Stimulated activated CD4-positive, alpha-beta T cell treated with anti-CD3 and anti-CD28 coated beads, TNF-alpha, amount 100 ng/mL, for 4 hours (primary cell): Measurements from ENCODE around the gene DDX54.
"Not testable (repeated sequence)": the region's sequence is repeated elsewhere in the genome, so short reads cannot be mapped to it uniquely, and the experiment has no call there.

Experiments
- DNase-seq, 3 experiments: peaks; one replicate each; pipeline ENCODE4 v3.0.0-alpha.2; 2020; ENCODE audit warnings: low read depth in 3 of 3

The DDX54 gene

GRCh38 chr12:113120670-113121370, 64.5 kb downstream of the DDX54 start:
- DNase-seq: no peak

- DNase-seq: no peak
These were observed 65.2 kb downstream of the DDX54 start for GRCh38 chr12:113119980-113120669.

DNA sequence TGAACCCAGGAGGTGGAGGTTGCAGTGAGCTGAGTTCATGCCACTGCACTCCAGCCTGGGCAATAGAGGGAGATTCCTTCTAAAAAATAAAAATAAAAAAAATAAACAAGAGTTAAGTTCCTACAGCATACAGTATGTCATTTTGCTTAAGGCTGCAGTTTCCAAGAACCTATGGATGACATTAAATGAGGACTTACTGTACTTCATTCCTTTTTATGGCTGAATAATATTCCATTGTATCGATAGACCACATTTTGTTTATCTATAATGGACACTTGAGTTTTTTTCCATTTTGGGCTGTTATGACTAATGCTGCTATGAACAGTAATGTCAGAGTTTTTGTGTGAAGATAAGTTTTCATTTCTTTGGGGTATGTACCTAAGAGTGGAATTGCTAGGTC, 67.1 kb downstream of the DDX54 start:
- no peak for DNase-seq

- not testable (repeated sequence) for DNase-seq
These were observed 67.6 kb downstream of the DDX54 start for GRCh38 chr12:113117684-113118083.

DNA sequence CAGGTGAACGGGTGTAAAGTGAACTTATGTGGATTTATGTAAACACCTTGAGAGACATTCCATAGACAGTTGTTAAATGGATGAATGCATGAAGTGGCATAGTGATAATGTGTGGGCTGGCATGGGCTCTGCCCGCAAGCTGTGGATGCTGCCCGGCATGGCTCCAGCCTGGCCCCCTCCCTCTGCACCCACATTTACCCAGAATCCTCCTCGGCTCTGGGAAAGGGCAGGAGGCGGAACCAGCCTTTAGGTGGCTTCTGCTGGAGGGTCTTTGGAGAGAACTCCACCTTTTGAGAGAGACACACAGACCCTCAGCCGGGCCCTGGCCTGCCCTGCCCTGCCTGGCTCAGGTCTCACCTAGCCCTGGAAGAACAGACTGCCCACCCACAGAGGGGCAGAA, 68.4 kb downstream of the DDX54 start:
- DNase-seq: no peak

DNA sequence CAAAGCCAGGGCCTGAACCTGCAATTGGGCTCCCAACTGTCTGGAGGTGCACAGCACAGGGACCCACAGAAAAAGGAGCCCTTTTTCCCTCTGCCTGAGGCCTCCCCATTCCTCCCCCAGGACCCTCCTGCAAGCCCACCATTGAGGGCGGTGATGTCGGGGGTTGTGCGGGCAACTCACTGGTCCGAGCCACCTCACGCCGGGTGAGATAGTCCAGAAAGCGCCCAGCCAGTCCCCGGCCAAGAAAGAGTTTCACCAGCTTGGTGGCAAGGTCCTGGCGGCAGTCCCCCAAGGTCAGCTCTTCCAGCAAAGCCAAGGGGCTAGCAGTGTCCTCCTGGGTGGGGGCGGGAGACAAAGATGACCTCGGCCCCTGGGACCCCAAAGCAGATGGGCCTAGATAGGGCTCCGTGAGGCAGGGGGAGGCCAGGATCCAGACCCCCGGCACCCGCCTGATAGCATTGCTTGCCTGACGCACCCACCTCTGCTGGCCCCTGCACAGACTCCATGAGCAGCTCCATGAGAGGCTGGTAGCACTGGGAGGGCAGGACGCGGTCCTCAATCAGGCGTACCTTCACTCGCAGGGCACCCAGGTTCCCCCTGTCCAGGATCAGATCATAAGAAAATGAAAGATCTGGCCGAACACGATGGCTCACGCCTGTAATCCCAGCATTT, 69.7 kb downstream of the DDX54 start:
- DNase-seq: no peak

- DNase-seq: no peak
These were observed 70.7 kb downstream of the DDX54 start for GRCh38 chr12:113114447-113115178.

DNA sequence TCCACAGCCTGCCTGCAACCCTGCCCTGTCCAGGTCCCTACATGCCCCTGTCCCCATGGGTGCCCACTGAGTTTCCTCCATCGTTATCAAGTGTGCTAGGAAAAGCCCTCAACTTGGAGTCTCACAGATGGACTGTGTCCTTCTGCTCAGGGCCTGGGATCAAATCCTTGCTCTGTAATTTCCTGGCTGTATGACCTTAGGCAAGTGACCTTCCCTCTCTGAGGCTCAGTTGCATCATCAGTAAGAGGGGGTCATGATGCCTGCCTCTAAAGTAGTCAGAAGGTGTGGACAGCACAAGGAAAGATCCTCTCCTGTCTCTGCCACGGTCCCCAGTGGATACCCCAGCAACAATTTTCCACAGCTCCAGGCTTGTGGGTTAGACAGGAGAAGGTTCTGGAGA, 71.9 kb downstream of the DDX54 start:
- DNase-seq: no peak

DNA sequence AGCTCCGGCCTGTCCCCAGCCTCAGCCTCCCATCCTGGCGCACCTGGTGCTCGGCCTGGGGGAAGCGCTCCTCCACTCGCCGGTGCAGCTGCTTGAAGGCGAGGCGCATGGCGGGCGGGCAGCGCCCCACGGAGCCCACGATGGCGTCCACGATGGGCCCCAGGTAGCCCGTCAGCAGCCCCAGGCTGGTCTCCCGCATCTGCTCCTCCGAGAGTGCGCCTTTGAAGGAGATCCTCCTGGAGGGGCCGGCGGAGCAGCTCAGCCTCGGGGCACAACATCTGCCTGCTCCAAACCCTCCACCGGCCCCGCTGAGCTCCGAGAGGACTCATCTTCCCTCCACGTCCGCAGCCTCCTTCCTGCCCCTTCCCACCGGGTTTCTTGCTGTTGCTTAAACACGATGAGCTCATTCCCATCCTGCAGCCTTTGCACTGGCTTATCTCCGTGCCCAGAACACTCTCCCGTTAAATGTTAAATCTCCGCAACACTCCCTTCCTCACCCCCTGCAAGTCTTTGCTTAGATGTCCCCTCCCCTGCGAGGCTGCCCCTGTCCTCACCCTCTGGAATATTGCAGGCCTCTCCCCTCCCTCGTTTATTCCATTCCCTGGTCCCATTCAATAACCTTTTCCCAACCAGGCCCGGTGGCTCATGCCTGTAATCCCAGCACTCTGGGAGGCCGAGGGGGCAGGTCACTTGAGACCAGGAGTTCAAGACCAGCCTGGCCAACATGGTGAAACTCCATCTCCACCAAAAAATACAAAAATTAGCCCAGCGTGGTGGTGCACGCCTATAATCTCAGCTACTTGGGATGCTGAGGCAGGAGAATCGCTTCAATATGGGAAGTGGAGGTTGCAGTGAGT, 73.0 kb downstream of the DDX54 start:
- no peak for DNase-seq

DNA sequence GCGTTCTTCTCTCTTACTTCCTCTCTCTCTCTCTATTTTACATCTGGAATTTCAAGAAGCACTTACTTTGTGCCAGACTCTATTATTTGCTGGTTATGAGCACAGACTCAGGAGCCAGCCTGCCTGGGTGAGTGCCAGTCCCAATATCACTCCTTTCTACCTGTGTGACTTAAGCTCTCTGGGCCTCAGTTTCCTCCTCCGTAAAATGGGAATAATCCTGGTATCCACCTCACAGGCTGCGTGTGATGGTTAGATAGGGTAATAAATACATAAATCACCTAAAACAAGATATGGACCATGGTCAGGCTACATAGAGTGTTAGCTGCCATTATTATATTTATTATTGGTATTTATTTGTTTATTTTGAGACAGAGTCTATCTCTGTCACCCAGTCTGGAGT, 74.0 kb downstream of the DDX54 start:
- DNase-seq: no peak

GRCh38 chr12:113109872-113110599, 75.2 kb downstream of the DDX54 start:
- DNase-seq: no peak

- DNase-seq: no peak
These were observed 75.9 kb downstream of the DDX54 start for GRCh38 chr12:113109360-113109759.

DNA sequence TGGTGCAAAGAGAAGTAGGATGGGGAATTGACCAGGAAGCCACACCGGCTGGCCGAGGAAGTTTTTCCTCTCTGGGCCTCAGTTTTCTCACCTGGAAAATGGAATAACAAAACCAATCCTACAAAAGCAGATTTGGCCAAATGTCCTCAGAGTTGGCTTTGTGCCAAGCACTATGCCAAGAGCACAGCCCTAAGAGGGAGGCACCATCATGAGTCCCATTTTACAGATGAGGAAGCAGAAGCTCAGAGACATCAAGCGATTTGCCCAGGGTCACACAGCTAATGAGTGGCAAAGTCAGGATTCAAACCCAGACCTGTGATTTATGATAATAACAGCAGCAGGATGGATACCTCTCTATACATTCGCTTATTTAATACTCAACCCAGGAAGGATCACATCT, 77.0 kb downstream of the DDX54 start:
- DNase-seq: no peak
